Activated T-helper 1 cell treated with anti-CD3 and anti-CD28 coated beads, Interleukin-12 subunit alpha, Interleukin-12 subunit beta, Interleukin-2, Interleukin-4 antibody, amounts not matched to agents 30 ng/mL and 10 ng/mL and 1 ng/mL, durations not matched to agents 14 hours and 24 hours and 36 hours (primary cell): ENCODE measurements around the gene RBMX. TPM values are rescaled to one million over a fixed set of nuclear protein-coding genes. Genes with fewer than 3 reads are reported as not detected.

Experiments
- DNase-seq: peaks from one replicate; pipeline ENCODE4 v3.0.0; 2021; ENCODE audit warnings: low spot score
- H3K27ac Mint-ChIP-seq: one replicate; pipeline ENCODE4 v1.8.0; 2021; ENCODE audit warnings: mild to moderate bottlenecking, mixed read lengths
- H3K27me3 Mint-ChIP-seq: one replicate; pipeline ENCODE4 v1.8.0; 2022; ENCODE audit warnings: mild to moderate bottlenecking, moderate library complexity, mixed read lengths; ENCODE audit not compliant: insufficient read depth
- H3K36me3 Mint-ChIP-seq: one replicate; pipeline ENCODE4 v1.8.0; 2021; ENCODE audit warnings: low read depth, mixed read lengths
- H3K4me1 Mint-ChIP-seq: one replicate; pipeline ENCODE4 v1.8.0; 2021; ENCODE audit warnings: low read depth, mixed read lengths
- H3K4me3 Mint-ChIP-seq: one replicate; pipeline ENCODE4 v1.8.0; 2021; ENCODE audit warnings: mild to moderate bottlenecking, moderate library complexity, mixed read lengths
- H3K9me3 Mint-ChIP-seq: one replicate; pipeline ENCODE4 v1.8.0; 2021; ENCODE audit warnings: mixed read lengths
- intact Hi-C: fragments of 100-400 bp; cut with micrococcal nuclease; formaldehyde crosslinking; loops from one replicate; pipeline ENCODE4 v1.15.1; 2024
- total RNA-seq: library from RNA; stranded (reverse); gene quantifications from 2 replicates; pipeline ENCODE4 v1.2.3, GENCODE V29; 2022

The RBMX gene
- total RNA-seq, 1 donor from 2014 or later = 308 TPM

GRCh38 chrX:136851526-136851925, 29.0 kb downstream of the RBMX start:
- DNase-seq = no peak
- H3K4me3 Mint-ChIP-seq = no peak overlapping the region
- no peaks in the 10 kb centered on the region for H3K9me3 Mint-ChIP-seq
- H3K36me3 Mint-ChIP-seq = peaks cover 31% of the 10 kb centered on the region
- peaks cover 8% of the 10 kb centered on the region for H3K4me1 Mint-ChIP-seq
- H3K27ac Mint-ChIP-seq = no peak overlapping the region
- intact Hi-C loops = no loop called here
- H3K27me3 Mint-ChIP-seq = no peaks in the 10 kb centered on the region

GRCh38 chrX:136850441-136851175, 29.9 kb downstream of the RBMX start:
- intact Hi-C loops = no loop called here
- Mint-ChIP-seq H3K4me1 (peaks cover 8% of the 10 kb centered on the region), H3K4me3 (no peak overlapping the region), H3K27me3 (no peaks in the 10 kb centered on the region), H3K9me3 (no peaks in the 10 kb centered on the region), H3K36me3 (peaks cover 30% of the 10 kb centered on the region), H3K27ac (no peak overlapping the region)
- DNase-seq = no peak

- Mint-ChIP-seq H3K9me3 (no peaks in the 10 kb centered on the region), H3K27me3 (no peaks in the 10 kb centered on the region), H3K27ac (no peak overlapping the region), H3K4me1 (peaks cover 6% of the 10 kb centered on the region), H3K4me3 (no peak overlapping the region), H3K36me3 (peaks cover 29% of the 10 kb centered on the region)
- intact Hi-C loops = no loop called here
- no peak for DNase-seq
Measured at GRCh38 chrX:136849395-136849794, 31.1 kb downstream of the RBMX start.

GRCh38 chrX:136847874-136848273, 32.7 kb downstream of the RBMX start:
- intact Hi-C loops = no loop called here
- H3K4me3 Mint-ChIP-seq = no peak overlapping the region
- H3K36me3 Mint-ChIP-seq = peaks cover 21% of the 10 kb centered on the region

GRCh38 chrX:136839196-136839595, 41.3 kb downstream of the RBMX start:
- Mint-ChIP-seq H3K9me3 (no peaks in the 10 kb centered on the region), H3K4me1 (no peaks in the 10 kb centered on the region), H3K36me3 (peaks cover 8% of the 10 kb centered on the region), H3K27me3 (no peaks in the 10 kb centered on the region), H3K27ac (no peak overlapping the region), H3K4me3 (no peak overlapping the region)
- no peak for DNase-seq
- intact Hi-C loops = no loop called here

More at GRCh38 chrX:136847874-136848273, 32.7 kb downstream of the RBMX start:
- Mint-ChIP-seq H3K9me3 (no peaks in the 10 kb centered on the region), H3K27ac (no peak overlapping the region), H3K4me1 (no peaks in the 10 kb centered on the region), H3K27me3 (no peaks in the 10 kb centered on the region)
- DNase-seq = no peak

GRCh38 chrX:136835761-136836160, 44.8 kb downstream of the RBMX start:
- Mint-ChIP-seq H3K27me3 (no peaks in the 10 kb centered on the region), H3K9me3 (no peaks in the 10 kb centered on the region), H3K36me3 (peaks cover 6% of the 10 kb centered on the region), H3K4me3 (no peak overlapping the region), H3K4me1 (no peaks in the 10 kb centered on the region), H3K27ac (no peak overlapping the region)
- intact Hi-C loops = no loop called here
- no peak for DNase-seq

GRCh38 chrX:136829413-136829812, 51.1 kb downstream of the RBMX start:
- intact Hi-C loops = no loop called here
- Mint-ChIP-seq H3K9me3 (no peaks in the 10 kb centered on the region), H3K36me3 (peaks cover 3% of the 10 kb centered on the region), H3K27me3 (no peaks in the 10 kb centered on the region), H3K4me3 (no peak overlapping the region), H3K4me1 (no peaks in the 10 kb centered on the region), H3K27ac (no peak overlapping the region)
- DNase-seq = no peak

GRCh38 chrX:136828830-136829229, 51.7 kb downstream of the RBMX start:
- Mint-ChIP-seq H3K27ac (no peak overlapping the region), H3K4me1 (no peaks in the 10 kb centered on the region), H3K36me3 (peaks cover 3% of the 10 kb centered on the region), H3K9me3 (no peaks in the 10 kb centered on the region), H3K4me3 (no peak overlapping the region), H3K27me3 (no peaks in the 10 kb centered on the region)
- DNase-seq = no peak
- intact Hi-C loops = no loop called here

GRCh38 chrX:136827026-136827425, 53.5 kb downstream of the RBMX start:
- Mint-ChIP-seq H3K27ac (no peak overlapping the region), H3K27me3 (no peaks in the 10 kb centered on the region), H3K4me1 (no peaks in the 10 kb centered on the region), H3K9me3 (no peaks in the 10 kb centered on the region), H3K4me3 (no peak overlapping the region), H3K36me3 (peaks cover 3% of the 10 kb centered on the region)
- DNase-seq = no peak
- intact Hi-C loops = no loop called here

- DNase-seq = no peak
- H3K27me3 Mint-ChIP-seq = no peaks in the 10 kb centered on the region
- H3K9me3 Mint-ChIP-seq = no peaks in the 10 kb centered on the region
- H3K4me1 Mint-ChIP-seq = no peaks in the 10 kb centered on the region
- H3K4me3 Mint-ChIP-seq = no peak overlapping the region
- intact Hi-C loops = no loop called here
- peaks cover 3% of the 10 kb centered on the region for H3K36me3 Mint-ChIP-seq
- no peak overlapping the region for H3K27ac Mint-ChIP-seq
Measured at GRCh38 chrX:136825771-136826170, 54.8 kb downstream of the RBMX start.

Other genes starting within 250 kb of the RBMX start
- gene CD40LG, start 232.6 kb downstream of the RBMX start, total RNA-seq = 261 and 272 TPM in 2 replicates
- gene ARHGEF6, start 99.8 kb downstream of the RBMX start, total RNA-seq = 39.8 and 40.8 TPM in 2 replicates
- 0.13 TPM in 1 of 2 replicates, not detected in the other for gene GPR101, start 153.3 kb upstream of the RBMX start, total RNA-seq